Measurements from ENCODE around the gene GHRL.
"Not testable (repeated sequence)": the region's sequence is repeated elsewhere in the genome, so short reads cannot be mapped to it uniquely, and the experiment has no call there.

The GHRL gene

DNA sequence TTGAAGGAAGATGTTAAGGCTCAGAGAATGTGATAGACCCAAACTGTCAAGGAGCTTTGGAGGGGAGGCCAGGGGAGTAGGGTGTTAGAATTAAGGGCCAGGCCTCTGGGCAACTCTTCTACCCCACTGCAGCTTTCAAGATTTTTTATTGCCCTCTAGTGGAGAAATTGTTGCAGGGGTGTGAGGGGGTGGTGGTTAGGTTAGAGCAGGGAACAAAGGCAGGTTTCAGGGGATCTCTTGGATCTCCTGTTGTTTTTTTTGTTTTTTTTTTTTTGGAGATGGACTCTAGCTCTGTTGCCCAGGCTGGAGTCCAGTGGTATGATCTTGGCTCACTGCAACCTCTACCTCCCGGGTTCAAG lies 29.6 kb upstream of the GHRL start:
- no peak for DNase-seq

DNA sequence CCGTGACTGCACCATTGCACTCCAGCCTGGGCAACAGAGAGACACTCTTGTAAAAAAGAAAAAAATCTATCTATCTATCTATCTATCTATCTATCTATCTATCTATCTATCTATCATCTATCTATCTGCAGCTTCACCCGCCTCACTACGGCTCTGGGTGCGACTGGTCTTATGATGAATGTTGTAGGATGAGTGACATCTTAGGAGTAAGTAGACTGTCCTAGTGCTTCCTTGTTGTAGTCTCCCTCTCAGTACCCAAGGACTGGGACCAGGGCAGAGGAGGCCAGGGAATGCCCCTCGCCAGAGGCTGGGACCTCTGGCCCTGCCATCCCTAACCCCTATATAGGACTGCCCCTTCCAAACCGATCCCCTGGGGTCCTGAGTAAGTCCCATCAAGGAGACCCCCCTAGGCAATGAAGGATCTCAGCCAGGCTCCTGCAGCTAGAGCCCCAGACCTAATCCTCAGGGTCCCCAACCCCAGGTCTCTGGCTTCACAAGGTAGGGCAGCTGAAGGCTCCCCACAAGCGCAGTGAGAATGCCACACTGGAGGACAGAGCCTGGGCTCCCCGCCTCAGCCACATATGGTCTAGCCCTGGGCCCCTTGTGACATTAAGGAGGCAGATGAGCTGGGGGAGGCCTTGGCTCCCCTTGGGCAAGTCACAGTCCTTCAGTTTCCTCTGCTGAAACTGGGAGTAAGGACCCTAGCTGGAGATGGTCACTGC lies 29.0 kb upstream of the GHRL start:
- no peak for DNase-seq

DNA sequence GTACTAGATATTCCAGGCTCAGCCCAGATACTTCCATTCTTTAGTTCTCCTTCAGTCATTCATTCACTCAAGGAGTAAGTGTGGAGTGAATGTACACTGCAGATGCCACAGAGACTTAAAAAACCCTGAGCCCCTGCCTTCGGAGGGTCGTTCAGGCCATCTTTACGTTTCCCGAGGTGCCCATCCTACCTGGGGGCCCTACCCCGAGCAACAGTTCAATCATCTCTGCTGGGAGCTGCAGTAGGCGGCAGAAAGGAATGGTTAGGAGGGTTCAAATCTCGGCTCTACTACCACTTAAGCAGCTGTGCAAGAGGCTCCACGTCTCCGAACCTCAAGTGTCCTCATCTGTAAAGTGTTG lies 27.6 kb upstream of the GHRL start:
- no peak for DNase-seq

DNA sequence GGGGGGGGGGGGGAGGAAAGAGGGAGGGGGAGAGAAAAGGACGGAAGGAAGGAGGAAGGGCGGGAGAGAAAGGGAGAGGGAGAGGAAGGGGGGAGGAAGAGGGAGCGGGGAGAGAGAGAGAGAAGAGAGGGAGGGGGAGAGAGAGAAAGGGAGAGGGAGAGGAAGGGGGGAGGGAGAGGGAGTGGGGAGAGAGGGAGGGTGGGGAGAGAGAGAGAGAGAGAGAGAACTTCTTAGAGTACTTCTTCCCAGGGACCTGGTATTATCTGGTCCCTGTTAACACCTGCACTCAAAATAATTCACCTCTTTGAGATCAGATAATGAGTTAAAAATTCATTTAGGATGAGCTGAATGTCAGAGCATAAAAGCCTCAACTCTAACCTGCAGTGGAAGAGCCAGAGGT lies 27.1 kb upstream of the GHRL start:
- no peak for DNase-seq

DNA sequence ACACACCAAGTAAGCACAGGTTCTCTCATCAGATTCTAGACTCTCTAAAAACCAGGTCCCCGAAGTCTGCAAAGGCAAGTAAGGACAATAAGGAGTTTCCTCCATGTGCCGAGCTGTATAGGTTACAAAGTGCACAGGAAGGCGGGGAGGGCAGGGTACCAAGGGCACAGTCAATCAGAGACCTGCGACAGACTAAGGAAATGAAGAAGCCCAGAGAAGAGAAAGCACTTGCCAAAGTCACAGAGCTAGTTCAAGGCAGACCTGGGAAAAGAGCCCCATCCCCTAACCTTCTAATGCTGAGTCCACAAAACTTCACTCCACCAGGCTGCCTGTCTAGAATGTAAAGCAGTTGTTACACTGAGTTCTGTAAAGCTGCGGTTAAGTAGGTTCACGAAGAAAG lies 26.5 kb upstream of the GHRL start:
- no peak for DNase-seq

DNA sequence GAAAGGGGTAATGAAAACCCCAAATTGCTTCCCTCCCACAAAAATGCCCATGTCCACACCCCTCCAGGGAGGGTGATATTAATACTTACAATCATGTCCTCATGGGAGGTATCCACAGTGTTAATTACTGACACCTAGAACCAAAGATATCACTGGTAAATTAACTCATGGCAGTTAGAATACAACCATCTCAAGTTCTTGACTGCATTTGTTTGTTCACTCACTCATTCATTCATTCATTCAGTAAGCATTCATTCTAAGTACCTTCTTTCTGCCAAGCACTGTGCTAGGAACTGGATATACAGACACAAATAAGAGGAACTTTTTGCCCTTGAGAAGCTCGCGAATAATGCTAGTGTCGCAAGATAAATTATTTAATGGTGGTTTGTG lies 25.2 kb upstream of the GHRL start:
- no peak for DNase-seq

DNA sequence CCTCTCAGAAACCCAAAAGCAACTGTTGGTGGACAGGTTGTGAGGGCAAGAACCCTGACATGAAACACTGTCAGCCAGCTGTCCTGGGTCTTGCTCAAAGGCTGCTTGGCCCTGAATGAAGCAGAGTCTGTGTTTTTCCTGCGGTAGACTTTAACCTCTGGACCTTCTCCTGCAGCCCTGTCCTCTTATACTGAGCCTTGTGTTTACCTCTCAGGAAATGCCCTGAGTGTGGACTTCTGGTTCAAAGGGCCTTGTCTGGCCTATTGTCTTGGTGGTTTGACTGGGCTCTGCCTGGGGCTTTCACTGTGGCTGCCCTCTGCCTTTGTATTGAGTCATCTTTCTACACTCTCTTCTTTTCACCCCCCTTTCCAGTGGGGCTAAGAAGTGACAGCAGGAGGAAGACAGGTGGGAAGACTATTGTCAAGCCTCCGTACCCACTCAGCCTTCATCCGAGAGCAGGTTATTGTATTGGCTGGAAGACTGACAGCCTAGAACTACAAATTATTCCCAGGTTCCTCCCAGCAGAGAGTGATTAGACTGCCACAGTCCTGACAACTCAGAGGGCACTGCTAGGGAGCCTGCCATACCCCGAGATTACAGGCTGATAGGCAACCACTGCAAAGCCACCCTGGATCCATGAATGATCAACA lies 24.7 kb upstream of the GHRL start:
- DNase-seq = no peak

DNA sequence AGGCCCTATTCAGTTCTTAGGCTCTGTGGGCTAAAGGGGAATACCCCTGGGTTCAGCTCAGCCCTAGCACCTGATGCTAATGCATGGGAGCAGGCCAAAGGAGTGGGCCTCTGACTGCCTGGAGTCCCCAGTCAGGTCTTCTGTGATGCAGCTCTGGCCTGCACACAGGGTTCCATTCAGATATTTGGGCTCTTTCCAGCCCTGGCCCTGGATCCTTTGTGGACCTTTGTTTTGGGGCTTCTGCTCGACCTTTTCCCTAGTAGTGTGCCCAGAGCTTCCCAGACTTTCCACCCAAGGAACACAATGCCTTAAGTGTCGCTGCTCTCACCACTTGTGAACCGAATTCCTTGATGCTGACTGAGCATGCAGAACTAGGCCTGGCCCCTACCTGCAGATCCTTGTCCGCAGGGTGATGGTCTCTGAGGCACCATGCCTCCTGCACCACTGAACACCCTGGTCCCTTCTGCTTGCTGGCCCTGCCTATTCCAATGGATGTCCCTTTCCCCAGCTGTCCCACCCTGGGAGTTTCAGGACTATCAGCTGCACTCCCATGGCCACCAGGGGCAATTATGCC lies 23.1 kb upstream of the GHRL start:
- DNase-seq = no peak

DNA sequence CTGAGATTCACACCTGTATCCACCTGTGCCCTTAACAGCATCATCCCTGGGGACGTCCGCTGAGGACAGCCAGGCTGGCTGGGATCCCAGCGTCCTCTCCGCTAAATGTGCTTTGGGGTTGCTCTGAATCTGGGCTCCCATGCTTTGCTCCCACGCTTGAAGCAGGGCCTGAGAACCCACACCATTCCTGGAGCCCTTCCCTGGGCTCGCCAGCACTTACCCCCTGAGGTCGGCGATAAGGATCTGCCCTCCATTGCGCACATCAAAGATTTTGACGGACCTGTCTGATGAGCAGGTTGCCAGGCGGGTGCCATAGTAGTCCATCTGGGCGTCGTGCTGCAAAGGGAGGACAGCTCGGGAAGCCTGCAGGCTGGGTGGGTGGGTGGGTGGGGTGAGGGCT lies 22.4 kb upstream of the GHRL start:
- no peak for DNase-seq

DNA sequence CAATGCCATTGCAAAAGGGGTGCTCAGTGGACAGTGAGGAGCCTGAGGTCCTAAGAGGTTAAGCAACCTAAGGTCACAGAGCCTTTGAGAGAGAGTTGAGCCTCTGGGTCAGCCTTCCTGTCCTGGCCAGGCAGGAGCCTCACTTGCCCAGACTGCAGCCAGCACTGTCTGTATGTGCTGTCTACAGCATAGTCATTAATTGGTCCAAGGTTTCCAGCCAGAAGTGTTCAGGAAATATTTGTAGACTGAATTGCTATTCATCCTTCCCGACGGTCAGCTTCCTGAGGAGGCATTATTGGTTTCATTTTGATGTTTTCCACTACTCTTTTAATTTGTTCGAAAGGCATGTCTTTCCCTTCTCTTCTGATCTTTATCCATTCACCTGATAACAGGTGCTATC lies 20.1 kb upstream of the GHRL start:
- DNase-seq = no peak

DNA sequence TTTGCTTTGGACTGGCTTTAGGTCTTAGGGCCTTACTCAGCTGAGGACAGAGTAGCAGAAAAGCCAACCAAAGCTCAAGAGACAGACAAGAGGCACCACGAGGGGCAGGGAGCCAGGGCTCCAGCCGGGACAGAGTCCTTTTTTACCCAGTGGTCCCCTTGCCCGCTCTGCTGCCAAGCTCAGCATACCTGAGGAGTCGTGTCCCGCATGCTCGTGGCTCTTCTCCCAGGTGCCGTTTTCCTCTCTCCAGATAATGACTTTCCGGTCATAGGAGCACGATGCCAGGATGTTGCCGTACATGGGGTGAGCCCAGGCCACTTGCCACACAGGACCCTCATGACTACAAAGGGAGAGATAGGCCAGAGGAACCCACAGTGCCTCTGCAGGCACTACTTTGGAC lies 19.6 kb upstream of the GHRL start:
- no peak for DNase-seq

DNA sequence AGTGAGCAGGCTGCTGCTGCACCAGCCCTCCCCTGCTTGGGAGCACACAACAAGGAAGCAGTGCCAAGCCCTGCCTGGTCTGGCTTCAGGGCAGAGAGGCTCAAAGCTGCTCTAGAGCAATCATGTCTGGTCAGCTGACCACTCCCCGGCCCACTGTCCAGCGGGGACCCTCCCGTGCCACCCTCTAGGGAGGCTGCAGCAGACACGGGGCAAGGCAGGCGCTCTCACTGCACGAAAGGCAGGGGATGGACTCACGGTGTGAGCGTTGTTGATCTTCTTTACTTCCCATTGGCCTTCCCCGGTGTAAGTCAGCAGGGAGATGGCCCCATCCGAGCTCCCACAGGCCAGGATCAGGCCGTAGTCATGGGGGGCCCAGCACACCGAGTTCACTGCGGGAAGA lies 19.0 kb upstream of the GHRL start:
- DNase-seq = no peak

DNA sequence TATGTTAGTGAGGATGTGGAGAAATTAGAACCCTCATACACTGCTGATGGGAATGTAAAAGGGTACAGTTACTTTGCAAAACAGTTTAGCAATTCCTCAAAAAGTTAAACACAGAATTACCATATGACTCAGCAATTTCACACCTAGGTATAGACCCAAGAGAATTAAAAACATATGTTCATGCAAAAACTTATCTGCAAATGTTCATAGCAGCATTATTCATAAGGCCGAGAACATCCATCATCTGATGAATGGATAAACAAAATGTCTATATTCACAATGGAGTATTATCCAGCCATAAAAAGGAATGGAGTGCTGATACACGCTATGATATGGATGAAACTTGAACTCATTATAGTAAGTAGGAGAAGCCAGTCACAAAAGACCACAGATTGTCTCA lies 17.8 kb upstream of the GHRL start:
- DNase-seq = no peak

DNA sequence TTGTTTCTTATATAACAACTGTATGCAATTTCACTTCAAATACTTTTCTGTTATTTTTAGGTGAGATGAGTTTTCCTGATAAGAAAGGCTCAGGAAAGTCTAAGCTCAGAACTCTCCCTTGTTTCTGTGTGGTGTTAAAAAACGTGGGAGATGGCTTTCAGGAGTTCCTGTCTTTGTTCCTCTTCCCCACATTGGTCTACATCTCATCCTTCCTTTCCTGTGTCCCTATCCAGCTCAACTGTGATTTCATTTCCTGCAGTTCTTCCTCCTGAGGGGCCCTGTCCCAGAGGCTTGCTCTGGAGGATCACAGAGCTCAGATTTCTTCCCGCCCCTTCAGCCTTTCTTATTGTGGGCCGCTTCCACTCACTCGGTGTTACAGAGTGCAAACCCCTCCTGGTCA lies 17.0 kb upstream of the GHRL start:
- no peak for DNase-seq

DNA sequence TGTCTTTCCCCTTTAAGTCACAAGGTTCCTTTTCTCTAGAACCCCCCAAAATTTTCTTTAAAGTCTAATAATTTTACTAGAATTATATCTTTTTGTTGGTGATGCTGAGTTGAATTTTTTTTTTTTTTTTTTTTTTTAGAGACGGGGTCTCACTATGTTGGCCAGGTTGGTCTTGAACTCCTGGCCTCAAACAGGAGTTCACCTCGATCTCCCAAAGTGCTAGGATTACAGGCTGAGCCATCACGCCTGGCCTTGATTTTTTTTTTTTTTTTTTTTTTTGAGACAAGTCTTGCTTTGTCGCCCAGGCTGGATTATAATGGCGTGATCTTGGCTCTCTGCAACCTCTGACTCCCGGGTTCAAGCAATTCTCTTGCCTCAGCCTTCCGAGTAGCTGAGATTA lies 15.9 kb upstream of the GHRL start:
- DNase-seq = no peak

DNA sequence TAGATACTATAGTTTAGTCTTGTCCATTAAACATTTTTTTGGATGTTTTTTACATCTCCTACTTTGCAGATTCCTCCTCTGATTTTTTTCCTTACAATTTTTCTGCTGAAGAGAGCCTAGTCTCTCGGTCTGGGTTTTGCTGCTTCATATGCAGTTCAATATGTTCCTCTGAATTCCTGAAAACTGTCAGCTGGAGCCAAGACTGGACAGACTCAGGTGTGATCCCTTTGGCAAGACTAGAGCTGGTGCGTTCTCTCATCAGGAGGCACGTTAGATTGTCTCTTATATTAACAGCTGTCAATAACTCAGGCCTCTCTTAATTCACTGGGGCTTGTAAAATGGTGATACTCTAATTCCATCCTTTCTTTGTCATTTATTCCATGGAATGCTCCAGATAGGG lies 13.4 kb upstream of the GHRL start:
- DNase-seq = no peak

DNA sequence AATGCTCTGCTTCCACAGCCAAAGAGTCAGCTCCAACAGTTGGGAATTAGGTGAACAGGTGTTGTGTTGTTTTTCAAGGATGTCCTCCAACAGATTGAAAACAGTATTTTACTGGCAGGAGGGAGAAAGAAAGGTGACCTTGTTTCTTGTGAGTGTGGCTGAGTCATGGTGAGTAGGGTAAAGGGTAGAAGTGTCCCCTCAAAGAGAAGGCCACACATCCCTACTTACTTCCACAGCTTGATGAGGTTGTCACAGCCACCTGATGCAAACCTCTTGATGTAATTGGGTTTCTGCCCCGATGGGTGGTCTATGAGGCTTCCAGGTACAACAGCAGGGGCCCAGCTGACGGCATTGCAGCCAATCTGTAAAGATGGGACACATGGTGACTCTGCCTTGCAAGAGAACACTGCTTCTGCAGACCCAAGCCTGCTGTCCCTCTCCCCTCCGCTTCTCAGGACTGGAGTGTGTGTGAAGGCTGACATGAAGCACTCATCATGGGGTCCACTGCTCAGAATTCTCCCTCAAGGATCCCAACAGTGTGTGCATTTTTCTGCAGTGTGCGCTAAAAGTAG lies 12.7 kb upstream of the GHRL start:
- no peak for DNase-seq

DNA sequence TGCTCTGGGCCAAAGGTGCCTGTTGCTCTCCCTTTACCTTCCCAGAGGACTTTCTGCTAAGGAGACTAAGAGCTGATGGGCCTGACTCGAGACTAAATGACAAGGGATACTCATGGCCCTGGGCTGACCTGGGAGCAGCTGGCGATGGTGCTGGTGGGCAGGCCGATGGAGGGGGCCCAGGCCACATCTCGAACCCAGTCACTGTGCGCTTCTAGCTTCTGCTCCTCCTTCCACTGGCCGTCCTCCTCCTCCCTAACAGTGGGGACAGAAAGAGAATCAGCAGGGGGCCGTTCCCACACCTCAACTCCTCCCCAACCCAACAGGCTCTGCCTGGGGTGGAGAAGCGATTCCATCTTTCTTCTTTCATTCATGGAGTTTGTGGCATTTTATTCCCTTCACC lies 12.2 kb upstream of the GHRL start:
- DNase-seq = no peak

DNA sequence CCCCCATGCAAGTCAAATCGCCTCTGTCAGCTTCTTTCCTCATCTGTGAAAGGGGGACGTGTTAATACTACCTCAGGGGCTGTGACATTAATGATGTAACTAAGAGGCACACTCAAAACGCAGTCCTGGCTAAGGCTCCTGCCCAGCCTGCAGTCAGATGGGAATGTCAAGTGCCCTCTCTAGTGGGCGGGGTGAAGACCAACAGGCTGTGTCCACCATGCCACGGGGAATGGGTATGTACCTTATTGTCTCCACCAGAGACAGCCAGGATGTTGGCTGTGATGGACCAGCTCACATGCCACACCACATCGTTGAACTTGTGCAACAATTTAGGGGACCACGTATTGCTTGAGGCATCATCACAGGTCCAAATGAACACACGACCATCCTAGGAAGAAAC lies 11.0 kb upstream of the GHRL start:
- DNase-seq = no peak

DNA sequence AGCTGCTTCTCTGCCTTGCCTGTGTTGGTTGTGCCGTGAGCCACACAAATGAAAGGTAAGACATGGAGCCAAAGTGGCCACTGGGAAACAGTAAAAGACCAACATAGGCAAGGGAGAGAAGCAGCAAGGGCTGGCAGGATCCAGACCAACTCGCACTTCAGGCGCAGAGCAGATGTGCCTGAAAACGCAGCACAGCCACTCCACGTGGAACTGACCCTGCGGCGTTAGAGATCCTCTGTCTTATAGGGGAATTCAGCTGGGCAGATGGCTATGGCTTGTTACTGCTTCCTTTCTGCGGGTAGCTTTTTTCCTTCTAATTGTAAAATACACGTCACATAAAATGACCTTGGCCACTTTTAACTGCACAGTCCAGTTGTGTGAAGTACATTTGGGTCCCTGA lies 10.4 kb upstream of the GHRL start:
- no peak for DNase-seq

DNA sequence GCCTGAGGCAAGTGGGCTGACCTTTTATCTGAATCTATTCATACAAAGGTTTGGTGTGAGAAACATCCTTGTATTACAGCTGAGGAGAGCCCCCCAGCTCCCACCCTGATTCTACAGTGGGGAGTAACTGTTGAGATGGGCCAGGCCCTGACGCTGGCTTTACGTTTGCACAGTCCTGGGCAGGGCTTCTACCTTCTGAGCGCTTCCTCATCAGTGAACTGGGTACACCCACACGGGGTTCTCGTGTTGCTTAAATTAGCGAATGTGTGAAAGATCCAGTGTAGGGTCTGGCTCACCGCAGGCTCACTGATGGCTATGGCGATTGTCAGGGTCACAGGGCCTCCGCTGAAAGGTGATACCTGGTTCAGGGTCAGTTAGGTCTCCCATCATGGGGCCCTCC lies 7.3 kb upstream of the GHRL start:
- no peak for DNase-seq

DNA sequence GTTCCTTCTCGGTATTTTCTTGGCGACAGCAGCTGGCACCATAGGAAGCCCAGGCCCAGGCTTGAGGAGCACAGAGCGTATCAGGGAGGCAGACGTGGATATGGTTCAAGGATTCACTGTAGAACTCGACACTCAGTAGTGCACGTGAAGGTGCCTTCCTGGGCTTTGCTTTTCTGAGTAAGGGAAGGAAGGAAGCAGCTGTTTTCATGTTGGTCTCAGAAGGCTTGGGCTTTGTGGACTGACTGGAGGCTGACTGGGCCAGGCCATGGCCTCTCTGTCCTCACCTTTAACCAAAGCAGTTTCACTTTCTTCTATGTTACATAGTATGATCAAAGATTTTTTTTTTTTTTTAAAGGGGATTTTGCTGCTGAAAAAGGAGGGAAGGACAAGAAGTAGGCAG lies 6.9 kb upstream of the GHRL start:
- no peak for DNase-seq

DNA sequence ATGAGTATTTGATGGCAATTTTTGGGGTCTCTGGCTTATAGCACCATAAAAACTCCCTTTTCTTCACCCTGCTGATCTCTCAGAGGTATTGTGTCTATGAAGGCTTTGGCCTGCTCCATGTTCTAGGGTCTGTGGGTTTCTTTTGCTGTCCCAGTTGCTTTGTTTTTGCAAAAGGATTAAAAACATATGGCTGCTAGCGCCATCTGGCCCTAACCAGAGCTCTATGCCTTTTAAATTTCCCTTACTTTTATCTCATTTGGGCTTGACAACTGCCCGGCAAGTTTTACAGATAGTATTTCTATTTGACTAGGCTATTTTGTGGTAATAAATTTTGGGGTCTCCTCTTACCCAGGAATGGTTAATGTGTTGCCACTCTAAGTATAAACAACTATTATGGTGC lies 6.4 kb upstream of the GHRL start:
- DNase-seq = no peak

DNA sequence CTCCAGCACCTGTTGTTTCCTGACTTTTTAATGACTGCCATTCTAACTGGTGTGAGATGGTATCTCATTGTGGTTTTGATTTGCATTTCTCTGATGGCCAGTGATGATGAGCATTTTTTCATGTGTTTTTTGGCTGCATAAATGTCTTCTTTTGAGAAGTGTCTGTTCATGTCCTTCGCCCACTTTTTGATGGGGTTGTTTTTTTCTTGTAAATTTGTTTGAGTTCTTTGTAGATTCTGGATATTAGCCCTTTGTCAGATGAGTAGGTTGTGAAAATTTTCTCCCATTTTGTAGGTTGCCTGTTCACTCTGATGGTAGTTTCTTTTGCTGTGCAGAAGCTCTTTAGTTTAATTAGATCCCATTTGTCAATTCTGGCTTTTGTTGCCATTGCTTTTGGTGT lies 5.3 kb upstream of the GHRL start:
- not testable (repeated sequence) for DNase-seq

Measured in stimulated activated naive CD4-positive, alpha-beta T cell treated with Interleukin-2 at 50 U/mL for 16 hours (primary cell).